Ureter (tissue), 1 donor: Measurements from ENCODE around the gene RPS6KA6. TPM values are rescaled to one million over a fixed set of nuclear protein-coding genes. Genes with fewer than 3 reads are reported as not detected.

Experiments used
- DNase-seq: peaks from one replicate; pipeline ENCODE4 v3.0.0-alpha.2; 2020; ENCODE audit warnings: low spot score
- total RNA-seq: library from RNA; stranded (reverse); gene quantifications from one replicate; pipeline ENCODE4 v1.2.4, GENCODE V29; 2023
- donor health status: DM: yes; HTN: yes; CAD: no.

RPS6KA6 gene
- 10.4 TPM for total RNA-seq

GRCh38 chrX:84187533-84188319 lies at the start of gene RPS6KA6:
Gene RPS6KA6 (minus strand): TSS chrX:84188199. CDS start chrX:84187899, 300 bp downstream.
- DNase-seq = peak; percentile 46

- no peak for DNase-seq
Observed at GRCh38 chrX:84224741-84225140, 36.7 kb upstream of the RPS6KA6 start.

- no peak for DNase-seq
Observed at GRCh38 chrX:84223261-84223660, 35.3 kb upstream of the RPS6KA6 start.

- DNase-seq = no peak
Observed at GRCh38 chrX:84221181-84221580, 33.2 kb upstream of the RPS6KA6 start.

- DNase-seq = no peak
Observed at GRCh38 chrX:84219551-84219950, 31.6 kb upstream of the RPS6KA6 start.

- DNase-seq = no peak
Observed at GRCh38 chrX:84218726-84219125, 30.7 kb upstream of the RPS6KA6 start.

- DNase-seq = no peak
Observed at GRCh38 chrX:84216881-84217280, 28.9 kb upstream of the RPS6KA6 start.

- no peak for DNase-seq
Observed at GRCh38 chrX:84216406-84216805, 28.4 kb upstream of the RPS6KA6 start.

- DNase-seq = no peak
Observed at GRCh38 chrX:84205276-84205675, 17.3 kb upstream of the RPS6KA6 start.

GRCh38 chrX:84199688-84200087 lies 11.7 kb upstream of the RPS6KA6 start:
- no peak for DNase-seq

GRCh38 chrX:84197550-84197949 lies 9.6 kb upstream of the RPS6KA6 start:
- DNase-seq = no peak

- DNase-seq = no peak
Observed at GRCh38 chrX:84192006-84192405, 4.0 kb upstream of the RPS6KA6 start.

GRCh38 chrX:84189125-84189524 lies 1.1 kb upstream of the RPS6KA6 start:
- no peak for DNase-seq

GRCh38 chrX:84188320-84188834 lies 378 bp upstream of the RPS6KA6 start:
- DNase-seq = peak; percentile 54

GRCh38 chrX:84186603-84187532 lies 1.1 kb downstream of the RPS6KA6 start:
- no peak for DNase-seq

GRCh38 chrX:84182516-84182915 lies 5.5 kb downstream of the RPS6KA6 start:
- no peak for DNase-seq

GRCh38 chrX:84175958-84176357 lies 12.0 kb downstream of the RPS6KA6 start:
- no peak for DNase-seq

- no peak for DNase-seq
Observed at GRCh38 chrX:84175274-84175673, 12.7 kb downstream of the RPS6KA6 start.

- DNase-seq = no peak
Observed at GRCh38 chrX:84174348-84174747, 13.7 kb downstream of the RPS6KA6 start.

- DNase-seq = no peak
Observed at GRCh38 chrX:84170931-84171330, 17.1 kb downstream of the RPS6KA6 start.

- no peak for DNase-seq
Observed at GRCh38 chrX:84168574-84168973, 19.4 kb downstream of the RPS6KA6 start.

- DNase-seq = no peak
Observed at GRCh38 chrX:84168095-84168494, 19.9 kb downstream of the RPS6KA6 start.

GRCh38 chrX:84165711-84166110 lies 22.3 kb downstream of the RPS6KA6 start:
- no peak for DNase-seq
